Measurements from ENCODE around the gene FBXL17. TPM values are rescaled to one million over a fixed set of nuclear protein-coding genes. Genes with fewer than 3 reads are reported as not detected.

The FBXL17 gene
- total RNA-seq, 1 experiment from 2014 or later: 3.5 TPM

GRCh38 chr5:108384741-108385140 is 2.8 kb upstream of the FBXL17 start:
- H3K4me1 Mint-ChIP-seq: peaks cover 9% of the 10 kb centered on the region
- no peak overlapping the region for H3K27ac Mint-ChIP-seq
- ATAC-seq (no peak), DNase-seq (ENCODE audit: low spot score) (no peak)
- no peaks in the 10 kb centered on the region for H3K36me3 Mint-ChIP-seq
- H3K27me3 Mint-ChIP-seq (ENCODE audit: low read depth): no peaks in the 10 kb centered on the region
- POLR2A ChIA-PET: interaction anchor here (0.5 kb wide), 1 partner anchor 83 kb away, joined by 7 read pairs; no protein-coding TSS in a partner anchor
- H3K9me3 Mint-ChIP-seq: no peaks in the 10 kb centered on the region
- no peak for TF ChIP-seq E2F1 (CRISPR knock-in tag; IDR thresholded peaks at IDR 0.05)
- no peak for TF ChIP-seq PRRX2 (CRISPR knock-in tag; IDR thresholded peaks at IDR 0.05)
- TF ChIP-seq MLX (CRISPR knock-in tag; IDR thresholded peaks at IDR 0.05): no peak
- TF ChIP-seq ARID4B (CRISPR knock-in tag; IDR thresholded peaks at IDR 0.05; ENCODE audit: borderline replicate concordance): no peak
- TF ChIP-seq ZBTB43 (CRISPR knock-in tag; IDR thresholded peaks at IDR 0.05): no peak
- no peak overlapping the region for H3K4me3 Mint-ChIP-seq
- CTCF ChIA-PET: no interaction called here

- no peaks in the 10 kb centered on the region for H3K9me3 Mint-ChIP-seq
- POLR2A ChIA-PET: interaction anchor here (0.6 to 1.7 kb wide), 3 partner anchors 345 to 1027 kb away, joined by 3 to 6 read pairs (median 5); no protein-coding TSS in a partner anchor
- TF ChIP-seq ATF1 (CRISPR knock-in tag; IDR thresholded peaks at IDR 0.05) (no peak), ZSCAN18 (CRISPR knock-in tag; IDR thresholded peaks at IDR 0.05) (no peak), ERG (CRISPR knock-in tag; IDR thresholded peaks at IDR 0.05) (no peak), ATF3 (CRISPR knock-in tag; conservative IDR thresholded peaks at IDR 0.05) (no peak), GTF2I (CRISPR knock-in tag; conservative IDR thresholded peaks at IDR 0.05) (no peak), NFATC4 (CRISPR knock-in tag; IDR thresholded peaks at IDR 0.05) (no peak)
These were observed 959 bp upstream of the FBXL17 start for GRCh38 chr5:108382784-108383330.

More at GRCh38 chr5:108382784-108383330, 959 bp upstream of the FBXL17 start:
- CTCF ChIA-PET: interaction anchor here (1.4 to 1.6 kb wide), 2 partner anchors 37 to 122 kb away, joined by 3 to 9 read pairs; no protein-coding TSS in a partner anchor
- H3K27me3 Mint-ChIP-seq (ENCODE audit: low read depth): no peaks in the 10 kb centered on the region
- H3K36me3 Mint-ChIP-seq: no peaks in the 10 kb centered on the region
- peak overlapping the region; percentile 54 for H3K27ac Mint-ChIP-seq
- H3K4me1 Mint-ChIP-seq: peaks cover 20% of the 10 kb centered on the region
- ATAC-seq (no peak), DNase-seq (ENCODE audit: low spot score) (no peak)
- H3K4me3 Mint-ChIP-seq: peak overlapping the region; percentile 66

Measured in WTC11 (cell line).